Loucy (cell line): ENCODE measurements around the gene FADS2.
A peak's percentile ranks its signal among the peaks of the same experiment; 100 is the strongest.

Experiments
- H2AFZ ChIP-seq: fragments of 200-600 bp; sonication (generic); 2 replicates; pipeline ENCODE4 v1.6.0; 2016; ENCODE audit warnings: antibody characterized with exemption, mild to moderate bottlenecking, low read length, moderate library complexity
- H3F3A ChIP-seq: fragments of 200-600 bp; 2 replicates; pipeline ENCODE4 v1.6.0; 2016; ENCODE audit warnings: antibody characterized with exemption, low read depth, mild to moderate bottlenecking
- H3K27me3 ChIP-seq: fragments of 200-600 bp; sonication (generic); 2 replicates; pipeline ENCODE4 v1.6.1; 2014; ENCODE audit warnings: low read length, mild to moderate bottlenecking; ENCODE audit not compliant: insufficient read depth, poor library complexity, severe bottlenecking
- H3K36me3 ChIP-seq: fragments of 200-600 bp; sonication (generic); 2 replicates; pipeline ENCODE4 v1.6.1; 2016; ENCODE audit warnings: low read length; ENCODE audit not compliant: insufficient read depth
- H3K4me1 ChIP-seq: fragments of 200-600 bp; sonication (generic); 2 replicates; pipeline ENCODE4 v1.5.1; 2014; ENCODE audit warnings: low read length, mild to moderate bottlenecking; ENCODE audit not compliant: insufficient read depth, poor library complexity, severe bottlenecking
- H3K4me2 ChIP-seq: fragments of 200-600 bp; sonication (generic); 2 replicates; pipeline ENCODE4 v1.6.0; 2014; ENCODE audit warnings: antibody characterized with exemption, low read length, low read depth, mild to moderate bottlenecking; ENCODE audit not compliant: poor library complexity, severe bottlenecking
- H3K4me3 ChIP-seq: fragments of 200-600 bp; sonication (generic); 2 replicates; pipeline ENCODE4 v1.5.1; 2014; ENCODE audit warnings: low read length, mild to moderate bottlenecking, mixed read lengths; ENCODE audit not compliant: poor library complexity, severe bottlenecking
- H3K79me2 ChIP-seq: fragments of 200-600 bp; sonication (generic); 2 replicates; pipeline ENCODE4 v1.6.1; 2014; ENCODE audit warnings: low read length; ENCODE audit not compliant: insufficient read depth
- H3K9ac ChIP-seq: fragments of 200-600 bp; sonication (generic); 2 replicates; pipeline ENCODE4 v1.6.0; 2014; ENCODE audit warnings: mild to moderate bottlenecking, low read depth, low read length, moderate library complexity; ENCODE audit not compliant: poor library complexity, severe bottlenecking
- H3K9me2 ChIP-seq: fragments of 200-600 bp; sonication (generic); replicated peaks from 2 replicates; pipeline ENCODE4 v1.6.1; 2016; ENCODE audit warnings: low read depth, low read length, mixed read lengths
- H3K9me3 ChIP-seq: fragments of 200-600 bp; sonication (generic); 2 replicates; pipeline ENCODE4 v1.6.1; 2014; ENCODE audit warnings: mild to moderate bottlenecking, antibody characterized with exemption, low read length, low read depth; ENCODE audit not compliant: insufficient read depth
- H4K20me1 ChIP-seq: fragments of 200-600 bp; sonication (generic); 2 replicates; pipeline ENCODE4 v1.6.0; 2014; ENCODE audit warnings: antibody characterized with exemption, low read length, mild to moderate bottlenecking; ENCODE audit not compliant: insufficient read depth, poor library complexity, severe bottlenecking
- EZH2phosphoT487 ChIP-seq: fragments of 200-600 bp; IDR thresholded peaks from 2 replicates; pipeline ENCODE4 v1.6.1; 2018; ENCODE audit warnings: antibody characterized with exemption, mild to moderate bottlenecking, moderate library complexity, borderline replicate concordance
- TF ChIP-seq, protein P1 (sequence below): fragments of 200-600 bp; sonication (generic); conservative IDR thresholded peaks from 2 replicates; pipeline ENCODE4 v1.5.1; 2014; ENCODE audit warnings: mild to moderate bottlenecking, antibody characterized with exemption, low read length

FADS2 gene

DNA sequence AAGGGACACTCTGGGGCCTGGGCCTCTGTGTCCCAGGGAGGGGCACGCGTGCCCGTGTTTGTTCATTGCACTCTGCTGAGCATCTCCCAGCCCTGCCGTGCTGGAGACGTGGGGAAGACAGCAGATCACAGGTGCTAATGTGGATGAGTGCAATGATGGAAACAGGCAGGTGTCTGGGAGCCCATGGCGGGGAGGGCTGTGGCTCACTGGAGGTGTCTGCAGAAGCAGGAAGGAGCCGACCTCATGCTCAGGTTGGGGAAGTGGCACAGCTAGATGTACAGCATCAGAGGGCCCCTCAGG, 43.6 kb upstream of the FADS2 start:
- H3K9me3 ChIP-seq = no peaks in the 10 kb centered on the region
- no peaks in the 10 kb centered on the region for H3F3A ChIP-seq
- TF ChIP-seq, protein P1, sequence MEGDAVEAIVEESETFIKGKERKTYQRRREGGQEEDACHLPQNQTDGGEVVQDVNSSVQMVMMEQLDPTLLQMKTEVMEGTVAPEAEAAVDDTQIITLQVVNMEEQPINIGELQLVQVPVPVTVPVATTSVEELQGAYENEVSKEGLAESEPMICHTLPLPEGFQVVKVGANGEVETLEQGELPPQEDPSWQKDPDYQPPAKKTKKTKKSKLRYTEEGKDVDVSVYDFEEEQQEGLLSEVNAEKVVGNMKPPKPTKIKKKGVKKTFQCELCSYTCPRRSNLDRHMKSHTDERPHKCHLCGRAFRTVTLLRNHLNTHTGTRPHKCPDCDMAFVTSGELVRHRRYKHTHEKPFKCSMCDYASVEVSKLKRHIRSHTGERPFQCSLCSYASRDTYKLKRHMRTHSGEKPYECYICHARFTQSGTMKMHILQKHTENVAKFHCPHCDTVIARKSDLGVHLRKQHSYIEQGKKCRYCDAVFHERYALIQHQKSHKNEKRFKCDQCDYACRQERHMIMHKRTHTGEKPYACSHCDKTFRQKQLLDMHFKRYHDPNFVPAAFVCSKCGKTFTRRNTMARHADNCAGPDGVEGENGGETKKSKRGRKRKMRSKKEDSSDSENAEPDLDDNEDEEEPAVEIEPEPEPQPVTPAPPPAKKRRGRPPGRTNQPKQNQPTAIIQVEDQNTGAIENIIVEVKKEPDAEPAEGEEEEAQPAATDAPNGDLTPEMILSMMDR = no peak
- TF ChIP-seq EZH2phosphoT487 = no peak
- peaks cover 7% of the 10 kb centered on the region for H4K20me1 ChIP-seq
- no peak overlapping the region for H3K9ac ChIP-seq
- H3K36me3 ChIP-seq = peaks cover 8% of the 10 kb centered on the region; the same call in 1 of the 2 replicates
- peaks cover 12% of the 10 kb centered on the region; the same call in 1 of the 2 replicates for H3K79me2 ChIP-seq
- no peak overlapping the region for H3K4me3 ChIP-seq
- no peaks in the 10 kb centered on the region for H3K9me2 ChIP-seq
- H3K27me3 ChIP-seq = no peaks in the 10 kb centered on the region
- no peak overlapping the region for H2AFZ ChIP-seq
- no peak overlapping the region for H3K4me2 ChIP-seq
- H3K4me1 ChIP-seq = no peaks in the 10 kb centered on the region

DNA sequence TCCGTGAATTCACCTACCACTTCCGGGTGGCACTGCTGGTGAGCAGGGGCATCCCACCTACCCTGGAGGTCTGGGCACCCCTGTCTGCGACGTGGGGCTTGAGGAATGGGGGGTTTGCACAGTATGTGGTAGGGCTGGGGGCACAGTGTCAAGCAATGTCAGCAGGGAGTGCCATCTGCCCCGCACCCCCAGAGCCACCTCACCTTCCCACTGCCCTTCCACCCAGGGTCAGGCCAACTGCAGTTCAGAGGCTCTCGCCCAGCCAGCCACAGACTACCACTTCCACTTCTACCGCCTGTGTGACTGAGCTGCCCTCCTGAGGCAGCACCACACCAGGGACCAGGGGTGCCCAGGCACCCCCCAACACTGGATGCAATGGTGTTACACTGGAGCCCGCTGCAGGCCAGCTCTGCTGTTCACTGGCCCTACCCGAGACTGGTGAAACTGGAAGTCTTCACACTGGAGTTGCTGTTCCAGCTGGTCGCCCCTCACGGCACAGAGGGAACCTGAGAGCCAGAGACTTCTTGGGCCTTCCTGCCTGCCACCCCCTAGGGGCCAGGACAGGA, 42.2 kb upstream of the FADS2 start:
- TF ChIP-seq, protein P1 = no peak
- TF ChIP-seq EZH2phosphoT487 = no peak
- Histone ChIP-seq H3K27me3 (no peaks in the 10 kb centered on the region), H2AFZ (no peak overlapping the region), H4K20me1 (peaks cover 7% of the 10 kb centered on the region), H3K36me3 (peaks cover 13% of the 10 kb centered on the region; the same call in 1 of the 2 replicates), H3K9me3 (no peaks in the 10 kb centered on the region), H3K4me1 (no peaks in the 10 kb centered on the region), H3K79me2 (peaks cover 27% of the 10 kb centered on the region; the same call in 1 of the 2 replicates), H3K9ac (no peak overlapping the region), H3F3A (no peaks in the 10 kb centered on the region), H3K4me2 (no peak overlapping the region), H3K9me2 (no peaks in the 10 kb centered on the region), H3K4me3 (no peak overlapping the region)

DNA sequence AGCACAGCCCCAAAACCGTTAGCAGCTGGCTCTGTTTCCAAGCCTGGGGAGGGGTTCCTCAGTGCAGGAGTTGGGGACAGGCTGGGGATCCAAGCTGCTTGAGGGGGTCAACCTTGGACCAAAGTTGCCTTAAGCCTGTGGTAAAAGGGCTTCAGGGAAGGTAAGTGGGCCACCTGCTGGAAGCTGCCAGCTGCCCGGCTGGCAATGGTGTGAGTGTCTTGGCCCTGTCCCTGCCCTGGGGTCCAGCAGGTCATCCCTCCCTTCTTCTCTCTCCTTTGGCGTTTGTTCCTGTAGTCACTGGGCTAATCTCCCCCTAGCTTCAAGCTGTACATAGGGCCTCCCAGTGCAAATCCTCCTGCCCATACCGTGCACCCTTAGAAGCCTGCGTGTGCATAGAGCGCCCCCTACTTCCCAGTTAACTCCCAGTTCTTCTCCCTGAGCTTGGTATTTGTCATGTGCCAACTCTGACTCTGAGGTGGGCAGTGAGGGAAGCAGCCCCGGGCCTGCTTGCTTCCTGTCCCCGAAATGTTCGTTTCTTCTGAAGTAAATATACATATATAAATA, 40.1 kb upstream of the FADS2 start:
- Histone ChIP-seq H3K9me2 (no peaks in the 10 kb centered on the region), H3K36me3 (peaks cover 13% of the 10 kb centered on the region; the same call in 1 of the 2 replicates), H3K4me1 (peaks cover 6% of the 10 kb centered on the region), H3K27me3 (no peaks in the 10 kb centered on the region), H3K4me3 (no peak overlapping the region), H2AFZ (no peak overlapping the region), H3F3A (no peaks in the 10 kb centered on the region), H4K20me1 (peaks cover 14% of the 10 kb centered on the region), H3K9ac (no peak overlapping the region), H3K4me2 (peak overlapping the region; percentile 44), H3K9me3 (no peaks in the 10 kb centered on the region), H3K79me2 (peaks cover 44% of the 10 kb centered on the region)
- TF ChIP-seq EZH2phosphoT487 = no peak
- TF ChIP-seq, protein P1 = peak; percentile 83
